ENCODE data around the gene ZNF329. TPM values are rescaled to one million over a fixed set of nuclear protein-coding genes. Genes with fewer than 3 reads are reported as not detected.
"Not testable (repeated sequence)": the region's sequence is repeated elsewhere in the genome, so short reads cannot be mapped to it uniquely, and the experiment has no call there.

ZNF329 gene
- total RNA-seq, 1 donor from 2014 or later = 13.0 TPM

- Mint-ChIP-seq H3K9me3 (peaks cover 4% of the 10 kb centered on the region), H3K27ac (ENCODE audit: unreplicated experiment) (no peak overlapping the region), H3K4me3 (peak overlapping the region; percentile 94), H3K27me3 (ENCODE audit: low read depth) (no peaks in the 10 kb centered on the region), H3K36me3 (ENCODE audit: low read depth) (peaks cover 19% of the 10 kb centered on the region), H3K4me1 (peaks cover 17% of the 10 kb centered on the region)
- peak; percentile 99 for DNase-seq (ENCODE audit: low read depth, low spot score)
- TF ChIP-seq CTCF (conservative IDR thresholded peaks at IDR 0.05) = peak; percentile 100
These were observed 4.4 kb upstream of the ZNF329 start for GRCh38 chr19:58154679-58155648.

- TF ChIP-seq CTCF (conservative IDR thresholded peaks at IDR 0.05) = no peak
- Mint-ChIP-seq H3K27ac (ENCODE audit: unreplicated experiment) (peak overlapping the region; percentile 97), H3K9me3 (peaks cover 10% of the 10 kb centered on the region), H3K4me3 (peak overlapping the region; percentile 94), H3K4me1 (peaks cover 24% of the 10 kb centered on the region), H3K36me3 (ENCODE audit: low read depth) (peaks cover 26% of the 10 kb centered on the region), H3K27me3 (ENCODE audit: low read depth) (no peaks in the 10 kb centered on the region)
- DNase-seq (ENCODE audit: low read depth, low spot score) = peak; percentile 5
These were observed 3.7 kb upstream of the ZNF329 start for GRCh38 chr19:58154287-58154678.

GRCh38 chr19:58153386-58153785, 2.8 kb upstream of the ZNF329 start:
- no peak overlapping the region for H3K27ac Mint-ChIP-seq (ENCODE audit: unreplicated experiment)

GRCh38 chr19:58147475-58147874, 3.1 kb downstream of the ZNF329 start:
- Mint-ChIP-seq H3K9me3 (peaks cover 16% of the 10 kb centered on the region), H3K4me1 (peaks cover 20% of the 10 kb centered on the region), H3K36me3 (ENCODE audit: low read depth) (peaks cover 42% of the 10 kb centered on the region)
- H3K27me3 Mint-ChIP-seq (ENCODE audit: low read depth); H3K4me3 Mint-ChIP-seq; H3K27ac Mint-ChIP-seq (ENCODE audit: unreplicated experiment); DNase-seq (ENCODE audit: low read depth, low spot score): not testable (repeated sequence)

More at GRCh38 chr19:58153386-58153785, 2.8 kb upstream of the ZNF329 start:
- Mint-ChIP-seq H3K4me3 (peak overlapping the region; percentile 94), H3K9me3 (peaks cover 11% of the 10 kb centered on the region), H3K27me3 (ENCODE audit: low read depth) (no peaks in the 10 kb centered on the region), H3K4me1 (peaks cover 25% of the 10 kb centered on the region), H3K36me3 (ENCODE audit: low read depth) (peaks cover 33% of the 10 kb centered on the region)
- TF ChIP-seq CTCF (conservative IDR thresholded peaks at IDR 0.05) = no peak
- no peak for DNase-seq (ENCODE audit: low read depth, low spot score)

- TF ChIP-seq CTCF (conservative IDR thresholded peaks at IDR 0.05) = no peak
- Mint-ChIP-seq H3K27ac (ENCODE audit: unreplicated experiment) (no peak overlapping the region), H3K27me3 (ENCODE audit: low read depth) (no peaks in the 10 kb centered on the region), H3K9me3 (peaks cover 16% of the 10 kb centered on the region), H3K4me1 (peaks cover 11% of the 10 kb centered on the region), H3K4me3 (peak overlapping the region; percentile 71), H3K36me3 (ENCODE audit: low read depth) (peaks cover 42% of the 10 kb centered on the region)
- no peak for DNase-seq (ENCODE audit: low read depth, low spot score)
These were observed 4.7 kb downstream of the ZNF329 start for GRCh38 chr19:58145849-58146248.

- no peak overlapping the region for H3K27ac Mint-ChIP-seq (ENCODE audit: unreplicated experiment)
- peaks cover 83% of the 10 kb centered on the region for H3K36me3 Mint-ChIP-seq (ENCODE audit: low read depth)
- H3K27me3 Mint-ChIP-seq (ENCODE audit: low read depth) = no peaks in the 10 kb centered on the region
- no peak for DNase-seq (ENCODE audit: low read depth, low spot score)
- H3K4me1 Mint-ChIP-seq = no peaks in the 10 kb centered on the region
- peaks cover 29% of the 10 kb centered on the region for H3K9me3 Mint-ChIP-seq
- peak overlapping the region; percentile 41 for H3K4me3 Mint-ChIP-seq
- TF ChIP-seq CTCF (conservative IDR thresholded peaks at IDR 0.05) = no peak
These were observed 16.3 kb downstream of the ZNF329 start for GRCh38 chr19:58134244-58134643.
